Daoy (cell line): ENCODE measurements around the gene DPYSL3. TPM values are rescaled to one million over a fixed set of nuclear protein-coding genes. Genes with fewer than 3 reads are reported as not detected.
A peak's percentile ranks its signal among the peaks of the same experiment; 100 is the strongest.

Source experiments
- DNase-seq: peaks from one replicate; pipeline ENCODE4 v3.0.0-alpha.2; 2015; ENCODE audit warnings: low read depth
- total RNA-seq: library from RNA; depleted of rRNA; stranded (reverse); fragments of >200 nt; shearing (Covaris generic); gene quantifications from 2 replicates; pipeline ENCODE4 v1.2.3, GENCODE V29; 2014

The DPYSL3 gene
- total RNA-seq, 1 experiment from 2014 or later = 141 TPM

DNA sequence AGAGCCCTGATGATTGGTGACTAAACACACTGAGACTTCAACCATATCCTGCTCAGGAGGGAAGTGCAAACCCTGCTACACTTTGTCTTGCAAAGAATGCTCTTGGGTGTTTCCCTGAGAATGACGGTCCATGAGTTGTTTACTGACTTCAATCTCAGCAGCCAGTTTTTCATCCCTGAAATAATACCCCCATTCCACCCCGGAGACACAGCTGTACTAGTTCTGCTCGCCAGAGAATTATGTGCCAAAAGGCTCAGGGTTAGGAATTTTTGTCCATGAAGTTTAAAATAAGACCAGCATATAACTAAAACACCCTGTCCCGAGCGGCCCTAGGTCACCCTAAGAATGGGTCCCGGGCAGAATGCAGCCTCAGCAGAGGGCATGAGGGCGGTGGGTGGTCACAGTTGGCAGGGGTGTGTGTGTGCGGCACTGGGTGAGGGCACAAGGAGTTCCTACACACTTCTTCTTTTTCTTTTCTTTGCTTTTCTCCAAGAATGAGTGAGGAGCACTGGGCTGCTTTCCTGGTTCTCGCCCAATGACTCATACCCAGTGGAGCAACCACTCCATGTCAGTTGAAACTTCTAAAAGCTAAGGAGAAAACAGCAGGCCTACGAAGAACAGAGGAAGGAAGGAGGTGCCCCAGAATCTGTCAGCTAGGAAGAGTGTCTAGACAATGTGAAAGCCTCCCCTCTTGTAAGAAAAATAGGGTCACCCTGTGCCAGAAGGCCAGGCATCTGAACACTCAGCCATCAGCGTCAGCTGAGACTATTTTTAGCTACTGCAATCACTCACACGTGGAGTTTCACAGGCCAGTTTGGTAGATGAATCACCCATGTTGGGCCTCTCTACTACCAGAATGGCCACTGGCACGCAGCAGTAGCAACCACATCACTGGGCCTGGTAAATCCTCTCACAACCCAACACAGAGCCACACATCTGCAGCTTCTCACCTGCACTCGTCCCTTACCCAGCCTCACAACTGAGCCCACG is 105.9 kb downstream of the DPYSL3 start:
- peak; percentile 94 for DNase-seq

DNA sequence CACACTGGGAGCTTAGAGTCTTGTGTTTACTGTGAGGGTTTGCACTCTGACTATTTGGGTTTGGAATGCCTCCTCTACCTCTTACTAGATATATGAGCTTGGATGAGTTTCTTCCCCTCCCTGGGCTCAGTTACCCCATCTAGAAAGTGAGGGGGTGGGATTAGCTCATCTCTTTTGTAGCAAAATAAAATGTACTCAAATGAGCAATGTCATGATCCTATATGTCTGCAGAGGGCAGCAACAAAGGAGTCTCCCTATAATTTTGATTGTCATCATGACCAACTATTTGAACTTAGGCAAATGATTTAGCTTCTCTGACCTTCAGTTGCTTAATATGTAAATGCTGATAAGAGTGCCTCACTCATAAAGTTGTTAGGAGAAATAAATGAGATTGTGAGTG is 109.0 kb downstream of the DPYSL3 start:
- no peak for DNase-seq

DNA sequence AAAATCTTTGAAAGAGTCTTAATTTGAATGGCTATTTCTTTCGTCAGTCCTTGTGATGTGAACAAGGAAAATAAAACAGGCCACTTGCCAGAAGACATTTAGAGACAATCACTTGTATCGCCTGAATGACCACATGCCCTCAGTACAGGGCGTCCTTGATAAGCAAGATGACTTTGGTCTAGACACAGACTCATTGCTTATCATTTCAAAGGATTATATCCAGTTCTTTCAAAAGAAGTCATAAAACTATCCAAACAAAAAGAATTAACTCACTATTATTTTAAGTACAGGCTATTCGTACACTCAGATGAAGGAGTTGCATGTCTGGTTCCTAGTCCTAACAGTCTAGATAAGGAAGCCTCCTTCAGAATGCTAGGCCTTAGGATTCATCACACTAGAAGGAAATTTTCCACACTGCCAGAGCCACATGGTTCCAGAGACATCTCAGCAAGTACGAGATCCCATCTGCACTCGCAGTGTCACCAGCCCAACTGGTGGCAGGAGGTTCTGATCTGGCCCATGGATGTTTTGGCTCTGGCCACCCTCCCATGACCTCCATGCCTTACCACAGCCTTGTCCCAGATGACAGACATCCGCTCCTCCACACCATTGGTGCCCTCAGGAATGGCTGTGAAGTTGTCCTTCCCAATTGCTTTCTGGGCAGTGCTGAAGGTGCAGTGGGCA is 109.6 kb downstream of the DPYSL3 start:
- no peak for DNase-seq

DNA sequence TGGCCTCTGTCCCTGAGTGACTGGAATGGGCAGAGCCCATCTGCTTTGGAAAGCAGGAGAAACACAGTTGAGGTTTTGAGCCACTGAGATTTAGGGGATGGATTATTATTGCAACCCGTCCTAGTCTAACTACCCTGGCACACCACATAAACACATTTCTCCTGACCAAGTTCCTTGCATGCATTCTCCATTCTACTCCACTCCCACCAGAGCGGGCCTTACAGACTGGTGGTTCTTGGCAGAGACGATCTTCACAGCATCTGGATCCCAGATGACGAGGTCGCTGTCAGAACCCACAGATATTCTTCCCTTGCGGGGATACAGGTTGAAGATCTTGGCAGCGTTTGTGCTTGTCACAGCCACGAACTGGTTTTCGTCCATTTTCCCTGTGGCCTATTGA is 111.0 kb downstream of the DPYSL3 start:
- DNase-seq = no peak

DNA sequence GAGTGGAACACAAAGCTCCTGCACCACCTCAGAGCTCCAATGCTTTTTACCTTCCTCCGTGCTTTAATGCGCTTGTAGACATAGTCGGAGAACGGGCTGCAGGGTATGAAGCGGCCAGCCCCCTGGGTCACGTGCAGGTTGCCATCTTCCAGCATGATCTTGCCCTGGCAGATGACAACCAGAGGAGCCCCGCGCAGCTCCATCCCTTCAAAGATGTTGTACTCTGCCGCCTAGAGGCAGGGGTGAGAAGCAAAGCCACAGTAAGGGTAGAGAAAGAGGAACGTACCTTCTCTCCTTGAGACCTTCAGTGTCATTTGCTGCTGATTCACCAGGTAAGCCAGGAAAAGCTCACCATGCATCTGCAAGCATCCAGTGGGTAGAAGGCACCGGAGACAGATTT is 112.3 kb downstream of the DPYSL3 start:
- no peak for DNase-seq

DNA sequence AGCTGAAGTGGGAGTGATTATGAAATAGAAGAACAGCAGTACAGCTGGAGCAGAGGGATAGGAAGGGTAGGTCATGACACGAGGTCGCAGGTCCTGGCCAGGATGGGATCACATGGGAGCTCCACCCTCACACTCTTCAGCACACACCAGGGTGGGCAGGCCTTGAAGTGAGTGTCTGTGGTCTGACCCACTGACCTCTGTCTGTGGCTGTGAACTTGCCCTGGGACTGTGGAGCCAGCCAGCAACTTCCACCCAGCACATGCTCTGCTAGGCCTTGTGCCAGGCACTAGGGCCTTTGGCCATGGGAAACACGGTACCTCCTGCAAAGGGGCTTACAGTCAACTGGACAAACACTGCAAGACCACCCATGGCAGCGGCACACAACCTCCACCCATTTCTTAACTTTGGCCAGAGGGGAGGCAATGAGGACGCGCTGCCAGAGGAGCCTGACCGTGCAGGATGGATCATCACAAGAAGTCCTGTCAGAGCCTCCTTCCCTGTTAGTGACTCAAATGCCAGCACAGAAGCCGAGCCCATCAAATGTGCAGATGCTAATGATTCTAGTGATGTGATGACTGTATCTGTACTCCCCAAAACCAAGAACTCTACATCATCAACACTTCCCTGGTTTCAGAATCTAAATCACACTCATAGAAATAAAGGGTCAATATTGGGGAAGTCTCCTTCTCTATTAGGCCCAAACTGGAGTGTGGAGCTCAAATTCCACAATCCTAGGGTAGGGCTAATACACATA is 113.6 kb downstream of the DPYSL3 start:
- no peak for DNase-seq

DNA sequence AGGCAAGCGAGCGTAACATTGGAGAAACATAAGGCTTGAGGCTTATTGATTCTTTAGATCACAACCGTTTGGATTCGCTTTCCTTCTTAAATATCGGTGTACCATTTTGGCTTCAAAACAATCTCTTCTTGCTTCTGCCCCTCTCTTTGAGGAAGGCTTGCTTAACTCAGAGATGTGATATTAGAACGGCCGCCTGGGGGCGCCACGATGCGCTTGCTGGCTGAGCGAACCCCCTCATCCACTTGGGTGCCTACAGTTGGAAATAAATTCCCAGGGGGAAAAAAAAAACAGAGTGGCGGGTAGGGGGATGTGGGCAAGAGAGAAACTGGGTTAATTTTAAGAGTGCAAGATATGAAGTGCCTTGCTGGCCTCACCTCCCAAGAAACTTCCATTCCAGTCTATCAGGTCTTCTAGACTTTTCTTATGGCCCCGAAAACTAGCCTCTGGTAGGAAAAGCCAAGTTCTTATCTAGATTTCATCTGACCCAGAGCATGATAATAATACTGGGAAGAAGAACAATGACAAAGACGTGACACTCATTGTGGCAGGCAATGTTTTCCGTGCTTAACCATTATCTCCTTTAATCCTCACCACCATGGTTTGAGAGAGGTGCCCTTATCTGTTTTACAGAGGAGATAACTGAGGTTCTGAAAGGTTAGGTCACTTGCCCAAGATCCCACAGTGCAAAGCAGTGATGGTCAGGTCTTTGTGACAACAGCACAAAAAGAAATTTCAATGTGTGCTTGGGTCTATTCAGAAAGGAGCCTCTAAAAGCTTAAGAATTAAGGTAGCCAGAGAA is 115.8 kb downstream of the DPYSL3 start:
- no peak for DNase-seq

DNA sequence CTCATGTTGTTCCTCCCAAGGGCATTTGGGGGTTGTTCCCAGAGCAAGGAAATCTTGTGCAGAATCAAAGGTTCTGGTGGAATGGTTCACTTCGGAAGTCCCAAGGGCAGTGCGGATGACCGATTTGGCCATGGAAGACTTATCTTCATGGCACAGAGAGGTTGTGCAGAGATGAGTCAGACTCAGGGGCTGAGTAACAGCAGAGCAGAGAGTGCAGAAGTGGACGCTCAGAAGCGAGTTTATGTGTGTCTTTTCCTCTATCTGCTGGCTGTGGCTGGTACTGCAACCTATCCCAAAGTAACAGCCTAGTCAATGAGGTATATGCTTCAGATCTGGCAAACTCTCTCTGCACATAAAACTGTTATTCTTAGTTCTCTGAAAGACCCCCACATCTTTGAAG is 118.1 kb downstream of the DPYSL3 start:
- peak; percentile 86 for DNase-seq

DNA sequence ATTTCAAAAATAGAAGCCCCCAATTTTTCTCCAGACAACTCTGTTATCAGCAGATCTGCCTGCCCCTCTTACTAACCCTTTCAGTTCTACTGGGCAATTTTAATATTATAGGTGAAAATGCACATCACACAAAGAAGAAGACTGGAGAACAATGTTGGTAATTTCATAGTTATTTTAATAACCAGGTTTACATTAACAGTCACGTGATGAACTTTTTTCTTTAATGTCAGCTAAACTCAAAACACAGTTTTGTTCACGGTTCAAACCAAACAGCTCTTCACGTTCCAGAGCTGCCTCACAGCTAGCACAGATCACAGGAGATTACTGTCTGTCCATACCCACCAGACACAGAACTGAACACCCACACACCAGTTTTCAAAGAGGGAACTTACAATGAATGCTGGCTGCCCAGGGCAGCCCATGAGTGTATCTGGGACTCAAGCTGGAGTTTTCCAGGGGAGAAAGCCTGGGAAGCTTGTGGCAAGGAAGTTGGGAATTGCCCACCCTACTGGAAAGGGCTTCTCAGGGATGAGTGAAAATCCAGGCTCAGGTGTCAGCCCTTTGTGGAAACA is 119.1 kb downstream of the DPYSL3 start:
- no peak for DNase-seq

DNA sequence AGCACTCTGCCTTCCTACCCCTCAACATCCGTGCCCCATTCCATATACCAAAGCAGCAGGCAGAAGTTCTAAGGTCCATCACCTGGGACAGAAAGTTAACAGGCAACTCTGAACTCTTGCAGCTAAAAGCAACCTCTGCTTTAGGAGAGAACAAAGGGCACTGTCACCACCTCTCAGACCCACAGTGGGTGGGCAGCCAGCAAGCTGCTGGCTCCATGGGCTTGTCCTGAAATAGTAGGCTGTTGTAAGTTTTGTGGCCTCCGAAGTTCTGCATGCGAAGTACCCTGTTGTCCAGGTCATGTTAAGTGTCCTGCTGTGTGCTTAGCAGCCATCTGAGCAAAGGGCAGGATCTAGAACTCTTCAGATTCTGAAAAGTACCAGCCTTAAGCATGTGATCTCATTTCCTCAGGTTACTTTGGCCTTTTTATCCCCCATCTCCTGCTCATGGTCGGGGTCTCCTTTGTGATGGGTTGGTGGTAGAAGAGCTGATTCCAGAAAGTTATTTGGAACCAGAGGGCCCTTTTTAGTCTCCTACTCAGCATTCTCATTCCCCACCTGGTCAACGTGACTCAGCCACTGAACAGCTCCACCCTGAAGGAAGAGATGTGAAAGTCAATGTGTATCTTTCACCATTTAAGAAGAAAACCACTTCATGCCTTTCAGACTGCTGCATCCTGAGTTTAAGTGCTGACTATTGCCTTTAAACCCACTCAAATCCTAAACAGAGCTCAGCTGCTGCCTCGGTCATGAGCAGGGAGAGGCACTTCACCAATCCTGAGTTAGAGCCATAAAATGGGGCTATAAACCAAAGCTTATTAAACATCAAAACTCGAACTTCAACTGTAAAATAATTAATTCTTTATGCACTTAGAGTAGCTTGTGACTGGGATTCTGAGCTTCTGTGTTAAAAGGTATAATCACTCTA is 121.4 kb downstream of the DPYSL3 start:
- DNase-seq = no peak

DNA sequence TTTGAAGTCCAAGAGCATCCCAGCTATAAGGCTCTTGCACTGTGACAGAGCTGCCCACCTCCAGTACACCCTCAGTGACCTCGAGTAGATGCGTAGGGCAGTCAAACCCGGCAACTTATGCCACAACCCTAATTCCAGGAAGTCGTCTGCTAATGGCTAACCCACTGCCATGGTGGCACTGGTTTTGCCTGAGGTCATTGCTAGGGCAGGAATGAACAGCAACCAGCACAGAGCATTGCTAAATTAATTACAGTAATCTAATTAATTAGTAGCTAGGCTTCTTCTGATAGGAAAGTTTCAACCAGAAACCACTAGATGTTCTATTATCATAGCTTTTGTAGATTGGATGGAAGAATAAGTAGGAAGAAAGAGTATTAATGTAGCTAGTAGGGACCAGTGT is 122.8 kb downstream of the DPYSL3 start:
- no peak for DNase-seq

DNA sequence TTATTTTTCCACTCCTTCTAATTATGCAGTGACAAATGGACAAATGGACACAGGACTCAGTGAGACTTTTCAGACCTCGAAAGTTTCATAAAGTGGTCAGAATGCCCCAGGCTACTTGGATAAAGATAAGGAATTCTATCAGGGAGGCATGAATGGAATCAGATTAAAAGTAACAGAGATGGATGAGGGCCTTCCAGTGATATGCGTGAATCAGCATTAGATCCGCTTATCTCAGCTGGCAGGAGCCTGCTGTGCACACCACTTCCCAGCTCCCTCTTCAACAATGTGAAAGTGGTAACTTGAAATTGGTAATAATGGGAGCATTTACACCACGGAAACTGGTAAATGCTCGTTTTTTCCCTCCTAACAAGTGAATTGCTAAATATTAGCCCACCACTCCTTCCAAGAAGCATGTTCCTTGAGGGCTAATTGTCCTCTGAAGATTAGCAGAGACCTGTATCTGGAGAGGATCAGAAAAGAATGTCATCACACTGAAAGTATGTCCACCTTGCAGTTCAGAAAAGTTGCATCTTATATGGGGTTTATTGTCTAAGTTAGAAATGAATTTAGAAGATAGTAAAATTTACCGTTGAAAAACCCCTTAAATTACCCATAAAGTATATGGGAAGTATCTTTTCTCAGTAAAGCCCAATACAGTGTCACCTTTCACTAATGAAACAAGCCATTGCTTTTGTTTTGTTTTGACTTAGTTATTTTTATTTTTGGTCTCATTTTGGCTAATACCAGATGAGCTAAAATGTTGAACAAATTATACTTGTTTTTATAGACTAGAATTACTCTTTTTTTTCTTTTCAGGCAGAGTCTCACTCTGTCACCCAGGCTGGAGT is 125.3 kb downstream of the DPYSL3 start:
- DNase-seq = no peak

DNA sequence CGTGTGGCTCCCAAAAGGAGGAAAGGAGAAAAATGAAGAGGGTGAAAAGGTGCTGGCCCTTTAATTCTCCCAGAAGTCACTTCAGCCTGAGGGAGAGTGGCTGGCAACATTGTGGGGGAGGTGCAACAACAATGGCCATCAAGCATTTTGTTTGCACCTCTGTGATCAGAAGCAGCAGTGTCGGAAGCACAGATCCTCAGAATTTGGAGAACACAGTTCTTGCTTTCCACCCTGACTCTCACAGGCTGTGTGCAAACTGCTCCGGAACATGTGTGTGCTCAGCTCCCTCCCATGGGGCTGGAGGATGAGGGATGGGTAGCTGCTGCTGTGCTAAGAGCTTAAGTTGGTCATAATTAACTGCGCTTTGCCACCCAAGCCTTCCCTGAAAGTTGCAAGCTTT is 127.1 kb downstream of the DPYSL3 start:
- DNase-seq = no peak

DNA sequence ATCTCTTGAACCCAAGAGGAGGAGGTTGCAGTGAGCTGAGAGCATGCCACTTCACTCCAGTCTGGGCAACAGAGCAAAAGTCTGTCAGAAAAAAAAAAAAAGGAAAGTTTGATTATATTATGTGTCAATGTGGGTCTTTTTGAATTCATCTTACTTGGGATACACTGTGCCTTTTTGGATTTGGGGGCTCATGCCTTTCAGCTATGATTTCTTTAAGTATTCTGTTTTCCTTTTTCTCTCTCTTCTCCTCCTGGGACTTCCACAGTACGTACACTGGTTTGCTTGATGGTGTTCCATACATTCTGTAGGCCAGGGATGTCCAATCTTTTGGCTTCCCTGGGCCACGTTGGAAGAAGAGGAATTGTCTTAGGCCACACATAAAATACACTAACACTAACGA is 128.3 kb downstream of the DPYSL3 start:
- DNase-seq = no peak

DNA sequence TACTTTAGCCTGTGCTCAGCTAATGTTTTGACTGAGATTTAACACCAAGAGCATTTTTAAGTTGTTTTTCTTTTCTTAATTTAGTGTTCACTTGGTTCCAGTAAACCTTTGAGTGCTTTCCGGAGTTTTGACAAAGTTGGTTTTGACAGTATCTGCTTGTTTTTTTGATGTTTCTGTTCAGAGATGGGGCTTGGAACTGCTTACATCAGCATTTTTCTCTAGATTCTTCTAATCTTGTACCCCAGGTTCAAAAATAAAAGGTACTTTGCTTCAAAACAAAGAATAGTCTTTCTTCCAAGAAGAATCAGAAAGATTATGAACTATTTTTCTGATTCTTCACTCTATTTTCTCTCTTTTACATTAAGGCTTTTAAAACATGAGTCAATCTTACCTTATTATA is 132.2 kb downstream of the DPYSL3 start:
- DNase-seq = no peak

DNA sequence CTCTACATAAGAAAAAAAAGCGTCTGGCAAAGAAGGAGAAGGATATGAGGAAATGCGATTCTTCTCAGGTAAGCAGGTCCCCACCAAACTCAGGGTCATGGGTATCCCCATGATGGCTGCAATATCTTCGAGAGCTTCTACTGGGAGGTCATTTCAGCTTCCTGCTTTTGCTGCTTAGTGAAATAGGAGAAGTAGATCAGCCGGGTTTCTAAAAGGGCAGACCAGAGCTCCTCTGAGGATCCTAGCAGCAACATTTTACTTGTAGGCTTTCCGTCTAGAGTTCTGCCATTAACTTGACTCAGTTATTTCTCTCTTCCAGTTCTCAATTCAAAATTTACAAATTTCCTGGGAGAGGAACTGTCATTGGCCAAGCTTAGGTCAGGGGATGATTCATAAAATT is 134.7 kb downstream of the DPYSL3 start:
- DNase-seq = no peak

DNA sequence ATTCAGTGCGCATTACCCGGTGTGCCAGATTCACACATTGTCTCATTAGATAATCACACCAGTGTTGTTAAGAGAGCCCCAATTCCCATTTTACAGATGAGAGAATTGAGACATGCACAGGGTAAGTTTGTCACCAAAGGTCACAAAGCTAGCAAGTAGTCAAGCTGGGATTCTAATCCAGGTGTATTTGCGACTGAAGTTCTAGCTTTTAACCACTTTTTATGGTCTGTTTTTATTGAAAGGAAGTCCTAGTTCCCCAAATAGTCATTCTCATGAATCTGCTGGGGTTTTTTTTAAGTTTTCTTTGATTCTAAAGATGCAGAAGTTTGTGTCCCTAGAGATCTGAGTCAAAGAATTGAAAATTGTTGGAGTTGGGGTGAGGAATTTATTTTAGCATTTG is 136.5 kb downstream of the DPYSL3 start:
- no peak for DNase-seq

DNA sequence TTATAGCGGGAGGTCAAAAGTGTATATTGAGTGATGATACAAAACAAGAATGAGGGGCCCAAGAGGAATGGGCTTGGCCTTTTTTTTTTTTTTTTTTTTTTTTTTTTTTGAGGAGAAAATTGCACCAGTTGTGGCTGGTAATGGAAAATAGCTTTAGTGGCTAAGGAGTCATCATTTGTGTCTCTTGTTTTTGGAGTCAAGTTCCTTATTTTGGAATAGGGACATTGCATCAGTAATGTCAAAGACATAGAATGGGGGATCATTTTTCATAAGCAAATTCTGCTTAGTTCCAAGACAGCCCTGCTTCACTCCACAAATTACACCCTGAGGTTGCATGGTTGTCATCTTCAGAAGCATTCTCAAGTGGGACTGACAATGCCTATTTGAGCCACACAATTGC is 137.7 kb downstream of the DPYSL3 start:
- DNase-seq = no peak

DNA sequence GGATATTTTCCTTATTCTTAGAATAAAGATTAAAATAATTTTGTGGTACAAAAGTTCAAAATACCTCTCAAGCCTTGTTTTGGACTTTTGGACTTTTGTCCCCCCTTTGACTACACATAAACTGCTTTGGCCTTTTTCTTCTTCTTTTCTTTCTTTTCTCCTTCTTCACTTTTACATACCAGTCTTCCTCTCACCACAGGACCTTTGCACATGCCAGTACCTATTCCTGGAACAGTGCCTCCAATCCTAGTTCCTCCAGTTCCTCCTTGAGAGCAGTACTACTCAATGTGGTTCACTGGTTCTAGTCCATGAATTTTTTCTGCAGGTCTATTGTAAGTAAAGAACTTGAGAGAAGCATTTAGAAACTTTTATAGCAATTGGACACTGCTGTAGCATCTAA is 138.6 kb downstream of the DPYSL3 start:
- DNase-seq = no peak
